ENCODE measurements around the gene SMIM36. TPM values are rescaled to one million over a fixed set of nuclear protein-coding genes. Genes with fewer than 3 reads are reported as not detected.
"Not testable (repeated sequence)": the region's sequence is repeated elsewhere in the genome, so short reads cannot be mapped to it uniquely, and the experiment has no call there.

Gene SMIM36
- not detected for total RNA-seq

- FAIRE-seq (no peak), DNase-seq (ENCODE audit: low spot score in 2 of 2) (no peak)
These were observed at the start of gene SMIM36 for GRCh38 chr17:55510986-55511721. SMIM36 (minus strand) TSS chr17:55511452.

- FAIRE-seq: no peak
These were observed 44.5 kb upstream of the SMIM36 start for GRCh38 chr17:55555772-55556171.

DNA sequence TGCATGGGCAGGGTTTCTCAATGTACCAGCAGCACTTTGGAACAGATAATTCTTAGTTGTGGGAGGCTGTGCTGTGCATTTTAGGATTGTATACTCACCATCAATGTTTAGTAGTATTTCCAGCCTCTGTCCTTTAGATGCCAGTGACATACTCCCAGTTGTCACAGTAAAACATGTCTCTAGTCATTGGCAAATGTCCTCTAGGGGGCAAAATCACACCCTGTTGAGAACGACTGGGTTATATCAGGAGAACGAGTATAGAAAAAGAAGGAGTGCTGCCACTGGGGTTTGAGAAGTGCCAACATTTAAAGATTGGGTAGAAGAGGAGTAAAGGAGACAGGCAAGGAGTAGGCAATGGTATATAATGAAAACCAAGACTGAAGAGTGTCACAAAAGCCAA is 37.9 kb upstream of the SMIM36 start:
- DNase-seq (ENCODE audit: low spot score in 2 of 2): no peak
- no peak for FAIRE-seq

More at GRCh38 chr17:55555772-55556171, 44.5 kb upstream of the SMIM36 start:
- DNase-seq (ENCODE audit: low spot score in 2 of 2): no peak

DNA sequence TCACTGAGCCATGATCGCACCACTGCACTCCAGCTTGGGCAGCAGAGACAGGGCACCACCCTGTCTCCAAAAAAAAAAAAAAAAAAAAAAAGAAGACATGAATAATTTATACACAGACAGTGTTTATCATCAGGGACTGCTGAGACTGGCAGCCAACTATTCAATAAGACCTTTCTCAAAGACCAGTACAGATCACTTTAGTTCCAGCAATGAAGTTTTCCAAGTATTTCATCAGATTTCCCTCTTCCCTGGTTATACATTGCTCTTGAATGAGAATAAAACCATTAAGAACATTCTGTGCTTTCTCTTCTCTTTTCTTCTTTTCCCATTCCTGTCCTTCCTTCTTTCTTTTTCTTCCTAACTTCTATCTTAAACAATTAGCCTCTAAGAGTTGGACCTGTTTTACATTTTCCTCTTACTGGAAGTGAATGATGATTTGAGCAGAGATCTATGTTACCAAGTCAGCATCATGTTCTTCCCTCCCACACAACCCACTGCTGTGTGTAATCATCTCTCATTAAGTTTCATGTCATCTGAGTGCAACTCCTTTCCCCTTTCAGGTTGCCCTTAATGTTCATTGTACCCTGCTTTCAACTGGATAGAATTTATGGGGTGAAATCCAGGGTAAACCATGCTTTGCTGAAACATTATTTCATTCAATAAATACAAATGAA is 35.9 kb upstream of the SMIM36 start:
- DNase-seq (ENCODE audit: low spot score in 2 of 2): no peak
- no peak for FAIRE-seq

GRCh38 chr17:55546481-55546880 is 35.2 kb upstream of the SMIM36 start:
- DNase-seq (ENCODE audit: low spot score in 2 of 2): no peak
- no peak for FAIRE-seq

DNA sequence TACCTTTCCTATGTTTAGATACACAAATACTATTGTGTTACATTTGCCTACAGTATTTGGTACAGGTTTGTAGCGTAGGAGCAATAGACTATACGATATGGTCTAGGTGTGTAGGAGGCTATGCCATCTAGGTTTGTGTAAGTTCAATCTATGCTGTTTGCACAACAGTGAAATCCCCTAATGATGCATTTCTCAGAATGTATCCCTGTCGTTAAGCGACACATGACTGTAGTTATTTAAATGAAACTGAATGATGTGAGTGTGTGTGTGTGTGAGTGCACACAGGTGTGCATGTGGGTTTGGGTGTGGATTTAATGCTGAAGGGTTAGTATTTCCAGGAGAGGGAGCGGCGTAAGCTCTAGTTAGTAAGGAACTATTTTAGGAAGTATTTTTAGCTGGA is 34.6 kb upstream of the SMIM36 start:
- DNase-seq (ENCODE audit: low spot score in 2 of 2): no peak
- FAIRE-seq: no peak

DNA sequence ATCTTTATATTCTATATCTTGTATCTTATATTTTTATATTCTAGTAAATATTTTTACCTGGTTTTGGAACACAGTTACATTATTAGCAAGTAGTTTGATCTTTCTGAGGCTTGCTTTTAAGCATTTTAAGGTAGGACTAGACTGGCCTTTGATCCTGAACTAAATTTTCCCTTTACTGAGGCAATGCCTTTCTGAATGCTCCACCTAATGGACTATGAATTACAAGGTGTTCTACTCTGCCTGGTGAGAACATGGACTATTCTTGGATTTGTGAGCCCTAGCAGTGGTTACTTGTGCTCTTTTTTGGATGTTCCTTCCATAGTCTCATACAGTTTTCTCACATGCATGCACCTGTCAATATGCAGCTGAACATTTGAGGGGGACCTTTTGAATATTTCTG is 32.5 kb upstream of the SMIM36 start:
- DNase-seq (ENCODE audit: low spot score in 2 of 2): no peak

DNA sequence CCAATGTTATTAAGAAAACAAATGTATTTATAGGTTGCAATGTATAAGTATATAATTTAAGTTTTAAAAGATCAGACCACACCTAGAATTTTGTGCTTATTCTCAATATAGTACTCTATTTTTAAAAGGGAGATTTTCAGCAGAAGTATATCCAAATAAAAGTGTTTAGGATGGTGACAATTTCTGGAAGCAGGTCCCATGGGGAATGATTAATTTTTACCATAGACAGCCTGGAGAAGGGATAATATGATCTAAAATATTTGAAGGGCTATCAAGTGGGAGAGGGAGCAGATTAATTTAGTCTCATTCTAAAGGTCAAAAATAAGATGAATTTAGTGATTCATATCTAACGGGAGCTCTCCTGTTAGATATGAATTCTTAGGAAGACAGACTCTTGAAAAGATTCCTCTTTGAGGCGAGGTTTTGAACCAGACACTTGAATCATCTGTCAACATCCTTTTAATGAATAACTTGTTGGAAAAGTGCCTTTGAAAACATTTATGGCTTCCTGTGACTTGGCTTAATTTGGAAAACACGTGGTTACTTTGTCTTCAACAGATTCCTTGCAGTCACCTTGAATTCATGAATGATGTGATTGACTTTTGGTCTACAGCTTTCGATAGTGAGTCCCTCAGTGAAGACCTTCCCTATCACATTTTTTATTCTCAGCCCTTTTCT is 29.3 kb upstream of the SMIM36 start:
- DNase-seq (ENCODE audit: low spot score in 2 of 2) (no peak), FAIRE-seq (no peak)

More for the DNA sequence above, 32.5 kb upstream of the SMIM36 start:
- FAIRE-seq: no peak

- FAIRE-seq: no peak
- DNase-seq (ENCODE audit: low spot score in 2 of 2): no peak
These were observed 25.0 kb upstream of the SMIM36 start for GRCh38 chr17:55536205-55536604.

GRCh38 chr17:55533608-55534007 is 22.4 kb upstream of the SMIM36 start:
- FAIRE-seq (no peak), DNase-seq (ENCODE audit: low spot score in 2 of 2) (no peak)

DNA sequence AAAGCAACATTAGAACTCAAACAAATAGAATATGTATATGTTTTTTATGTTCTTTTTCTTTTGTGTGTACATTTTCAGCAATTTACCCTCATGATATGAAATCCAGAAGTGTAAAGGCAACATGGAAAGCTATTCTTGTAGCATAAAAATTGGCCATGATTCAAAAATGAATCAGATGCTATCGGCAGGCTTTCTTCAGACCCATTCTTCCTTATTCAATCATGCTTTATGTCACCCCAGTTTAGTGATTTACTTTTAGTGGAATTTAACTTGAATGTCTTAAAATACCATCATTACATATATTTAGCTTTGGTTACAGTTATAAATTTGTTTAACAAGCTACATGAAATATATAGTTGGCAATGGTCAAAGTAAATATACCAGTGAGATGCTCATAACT is 21.4 kb upstream of the SMIM36 start:
- DNase-seq (ENCODE audit: low spot score in 2 of 2) (no peak), FAIRE-seq (no peak)

GRCh38 chr17:55531053-55531728 is 19.9 kb upstream of the SMIM36 start:
- DNase-seq (ENCODE audit: low spot score in 2 of 2): no peak
- FAIRE-seq: no peak

DNA sequence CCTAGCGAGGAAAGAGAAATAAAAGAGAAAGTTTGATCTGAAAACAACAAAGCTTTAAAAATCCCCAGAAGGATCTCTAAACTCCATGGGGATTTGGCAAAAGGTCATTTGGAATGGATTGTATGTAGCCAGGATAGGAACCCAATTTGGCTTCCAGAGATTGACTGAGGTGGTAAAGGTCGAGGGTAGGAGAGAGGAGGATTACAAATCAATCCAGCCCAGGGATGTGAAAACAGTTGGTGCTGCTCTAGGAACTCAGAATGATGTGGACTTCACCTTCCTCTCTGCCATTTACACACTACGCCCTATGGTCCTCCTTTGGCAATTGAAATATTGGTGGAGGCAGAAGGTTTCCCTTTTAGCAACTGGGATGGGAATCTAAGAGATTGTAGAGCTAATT is 18.8 kb upstream of the SMIM36 start:
- FAIRE-seq: no peak
- no peak for DNase-seq (ENCODE audit: low spot score in 2 of 2)

DNA sequence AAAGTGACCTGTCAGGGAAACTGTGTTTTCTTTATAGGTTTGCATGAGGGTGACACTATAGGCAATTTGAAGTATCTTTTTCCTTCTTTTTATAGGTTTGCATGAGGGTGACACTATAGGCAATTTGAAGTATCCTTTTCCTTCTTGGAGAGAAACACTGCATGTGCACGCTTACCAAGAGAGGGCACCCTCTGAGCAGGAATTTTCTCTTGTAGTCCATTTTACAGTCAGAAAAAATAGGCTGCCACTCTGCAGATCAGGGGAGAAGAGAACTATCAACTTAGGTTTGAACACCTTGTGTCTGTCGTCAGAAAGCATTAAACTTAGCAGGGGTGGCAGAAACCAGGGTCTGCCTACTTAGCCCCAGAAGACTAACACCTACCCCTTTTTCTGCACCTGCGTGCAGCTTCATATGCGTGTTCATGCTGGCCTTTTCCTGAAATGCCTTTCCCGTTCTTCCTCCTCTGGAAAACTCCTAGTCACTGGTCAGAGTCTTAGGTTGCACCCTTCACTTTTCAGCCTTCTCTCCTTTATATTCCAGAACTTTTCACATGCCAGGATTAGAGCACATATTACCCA is 16.4 kb upstream of the SMIM36 start:
- FAIRE-seq (no peak), DNase-seq (ENCODE audit: low spot score in 2 of 2) (peak in 1 of 2 donors; percentile 44)

GRCh38 chr17:55524440-55525220 is 13.4 kb upstream of the SMIM36 start:
- no peak for DNase-seq (ENCODE audit: low spot score in 2 of 2)
- FAIRE-seq: no peak

DNA sequence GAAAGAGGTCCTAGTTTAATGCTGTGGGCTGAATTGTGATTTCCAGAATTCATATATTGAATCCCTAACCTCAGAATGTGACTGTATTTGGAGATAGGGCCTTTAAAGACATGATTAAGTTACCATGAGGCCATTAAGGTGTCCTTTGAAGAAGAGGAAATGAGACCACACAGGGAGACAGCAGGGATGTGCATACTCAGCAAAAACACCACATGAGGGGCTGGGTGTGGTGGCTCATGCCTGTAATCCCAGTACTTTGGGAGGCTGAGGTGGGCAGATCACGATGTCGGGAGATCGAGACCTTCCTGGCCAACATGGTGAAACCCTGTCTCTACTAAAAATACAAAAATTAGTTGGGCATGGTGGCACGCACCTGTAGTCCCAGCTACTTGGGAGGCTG is 11.8 kb upstream of the SMIM36 start:
- DNase-seq (ENCODE audit: low spot score in 2 of 2); FAIRE-seq: not testable (repeated sequence)

DNA sequence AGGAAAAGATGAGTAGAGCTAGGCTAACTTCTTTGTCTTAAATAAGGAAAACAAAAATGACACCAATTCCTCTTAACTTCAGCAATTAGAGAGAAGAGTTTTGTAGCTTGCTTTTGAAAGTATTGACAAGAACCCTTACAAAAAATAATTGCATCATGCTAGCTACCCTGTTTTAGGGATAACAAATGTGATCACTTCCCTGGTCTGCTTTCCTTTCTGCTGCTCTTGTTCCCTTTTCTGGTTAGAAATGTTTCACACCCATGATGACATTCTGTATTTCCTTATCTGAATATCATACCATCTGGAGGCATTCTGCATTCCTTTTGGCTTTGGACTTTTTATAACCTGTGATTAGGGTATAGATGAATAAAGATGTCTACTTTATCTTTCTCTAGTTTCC is 9.9 kb upstream of the SMIM36 start:
- DNase-seq (ENCODE audit: low spot score in 2 of 2) (no peak), FAIRE-seq (no peak)

DNA sequence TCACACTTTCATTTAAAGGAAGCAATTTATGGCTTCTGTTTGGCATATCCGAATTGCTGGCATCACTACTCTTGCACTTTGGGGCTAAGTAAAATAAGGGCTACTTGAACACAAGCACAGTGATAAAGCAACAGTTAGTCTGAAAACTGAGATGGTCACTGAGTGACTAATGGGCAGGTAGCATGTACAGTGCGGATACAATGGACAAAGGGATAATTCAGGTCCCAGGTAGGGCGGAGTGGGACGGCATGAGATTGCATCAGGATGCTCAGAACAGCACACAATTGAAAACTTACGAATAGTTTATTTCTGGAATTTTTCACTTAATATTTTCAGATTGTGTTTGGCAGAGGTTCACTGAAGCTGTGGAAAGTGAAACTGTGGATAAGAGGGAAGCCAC is 9.2 kb upstream of the SMIM36 start:
- no peak for DNase-seq (ENCODE audit: low spot score in 2 of 2)
- FAIRE-seq: no peak

- no peak for FAIRE-seq
These were observed 7.3 kb upstream of the SMIM36 start for GRCh38 chr17:55518510-55518909.

More at GRCh38 chr17:55518510-55518909, 7.3 kb upstream of the SMIM36 start:
- no peak for DNase-seq (ENCODE audit: low spot score in 2 of 2)

Data from frontal cortex (tissue), 4 donors.